KBM-7 (cell line): ENCODE data around the gene RHBDL1.

Experiments
- DNase-seq: peaks from one replicate; pipeline ENCODE4 v3.0.0-alpha.2; 2015
- in situ Hi-C: fragments of 300-500 bp; cut with MboI; formaldehyde crosslinking; loops from 2 replicates; pipeline ENCODE4 v1.14.3; 2020; ENCODE audit warnings: low sequenced_read_pairs, low pct_unique_long_range_greater_than_20kb, mixed read lengths

The RHBDL1 gene

DNA sequence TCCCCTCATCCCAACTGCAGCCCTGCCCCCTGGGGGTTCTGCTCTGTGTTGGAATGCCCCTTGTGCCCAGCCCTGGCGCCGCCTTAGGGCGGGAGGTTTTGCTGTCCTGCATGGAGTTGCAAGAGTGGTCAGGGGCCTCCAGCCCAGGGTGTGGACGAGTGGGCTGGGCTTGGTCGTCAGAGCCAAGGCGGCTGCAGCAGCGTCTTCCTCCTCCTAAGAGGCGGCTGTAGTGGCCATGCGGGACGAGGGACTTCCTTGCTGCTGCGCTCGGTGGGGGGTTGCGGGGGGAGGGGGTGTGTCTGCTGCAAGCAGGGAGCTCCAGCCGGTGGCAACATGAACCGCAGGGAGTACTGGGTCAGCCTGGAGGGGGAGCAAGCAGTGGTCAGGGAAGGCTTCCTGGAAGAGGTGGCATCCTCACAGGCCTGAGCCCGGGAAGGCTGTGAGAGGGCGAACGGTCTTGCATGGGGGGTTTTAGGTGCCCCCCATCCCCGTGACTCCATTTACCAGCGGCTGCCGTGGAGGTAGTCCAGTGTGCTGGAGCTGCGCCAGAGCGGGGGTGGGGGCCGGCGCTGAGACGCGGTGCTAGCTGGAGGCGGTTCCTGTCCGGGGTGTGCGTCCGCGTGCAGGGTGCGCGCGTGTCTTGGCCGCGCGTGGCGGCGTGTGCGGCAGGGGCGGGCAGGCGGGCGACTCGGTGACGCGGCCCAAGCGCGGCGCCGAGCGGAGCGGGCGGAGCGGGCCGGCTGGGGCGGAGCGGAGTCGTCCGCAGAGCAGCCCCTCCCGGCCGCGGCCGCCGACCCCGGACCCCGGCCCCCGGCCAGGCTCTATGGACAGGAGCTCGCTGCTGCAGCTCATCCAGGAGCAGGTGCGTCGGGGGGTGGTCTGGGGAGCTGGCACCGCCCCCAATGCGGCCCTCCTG, at the start of gene RHBDL1:
TSS of gene RHBDL1 (plus strand) at position 704 of the 916 bp plus-strand sequence. CDS start at position 824, 120 bp downstream.
- in situ Hi-C loops, result no loop called here
- no peak for DNase-seq

DNA sequence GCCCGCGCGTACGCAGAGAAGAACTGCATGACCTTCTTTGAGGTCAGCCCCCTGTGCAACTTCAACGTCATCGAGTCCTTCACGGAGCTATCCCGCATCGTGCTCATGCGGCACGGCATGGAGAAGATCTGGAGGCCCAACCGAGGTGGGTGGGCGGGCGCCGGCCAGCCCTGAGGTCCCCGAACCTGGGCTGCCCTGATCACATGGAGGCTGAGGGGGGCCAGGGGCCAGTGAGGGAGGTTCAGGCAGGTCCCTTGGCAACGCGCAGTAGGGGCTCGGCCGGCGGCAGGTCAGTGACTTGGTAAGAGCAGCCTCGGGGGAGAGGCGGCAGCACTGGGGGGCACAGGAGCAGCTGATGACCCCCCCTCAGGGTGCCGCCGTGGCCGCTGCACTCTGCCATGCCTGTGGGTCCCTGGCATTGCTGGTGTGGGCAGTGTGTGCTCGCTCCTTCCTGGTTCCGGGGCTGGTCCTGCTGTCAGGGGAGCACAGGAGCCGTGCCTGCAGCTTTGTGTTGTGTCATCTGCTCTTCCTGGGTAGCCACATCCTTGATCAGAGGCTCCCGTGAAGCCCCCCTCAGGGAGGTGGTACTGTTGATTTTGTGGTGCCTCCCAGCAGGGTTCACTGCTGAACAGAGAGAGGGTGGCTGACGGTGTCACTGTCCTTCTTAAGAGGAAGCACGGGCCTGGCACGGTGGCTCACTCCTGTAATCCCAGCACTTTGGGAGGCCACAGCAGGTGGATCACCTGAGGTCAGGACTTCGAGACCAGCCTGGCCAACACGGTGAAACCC, 49.3 kb upstream of the RHBDL1 start:
- in situ Hi-C loops, result no loop called here
- DNase-seq, result no peak

DNA sequence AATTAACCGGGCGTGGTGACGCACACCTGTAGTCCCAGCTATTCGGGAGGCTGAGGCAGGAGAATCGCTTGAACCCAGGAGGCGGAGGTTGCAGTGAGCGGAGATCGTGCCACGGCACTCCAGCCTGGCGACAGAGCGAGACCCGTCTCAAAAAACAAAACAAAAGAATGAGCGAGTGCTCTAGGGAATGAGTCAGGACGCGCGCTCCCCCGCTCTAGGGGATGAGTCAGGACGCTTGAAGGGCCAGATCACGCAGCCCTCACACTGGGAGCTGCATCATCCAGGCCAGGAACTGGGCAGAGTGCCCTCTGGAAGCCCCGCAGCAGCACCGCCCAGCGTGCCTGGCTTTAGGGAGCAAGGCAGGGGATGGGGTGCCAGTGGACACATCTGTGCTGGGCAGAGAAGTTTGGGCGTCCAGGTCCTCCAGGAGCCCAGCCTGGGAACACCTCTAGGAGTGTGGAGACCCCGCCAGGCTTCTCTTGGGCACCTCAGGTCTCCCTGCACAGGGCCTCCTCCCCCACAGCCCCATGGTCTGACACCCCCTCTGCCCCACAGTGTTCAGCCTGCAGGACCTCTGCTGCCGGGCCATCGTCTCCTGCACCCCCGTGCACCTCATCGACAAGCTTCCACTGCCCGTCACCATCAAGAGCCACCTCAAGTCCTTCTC, 48.6 kb upstream of the RHBDL1 start:
- in situ Hi-C loops, result no loop called here
- no peak for DNase-seq

DNA sequence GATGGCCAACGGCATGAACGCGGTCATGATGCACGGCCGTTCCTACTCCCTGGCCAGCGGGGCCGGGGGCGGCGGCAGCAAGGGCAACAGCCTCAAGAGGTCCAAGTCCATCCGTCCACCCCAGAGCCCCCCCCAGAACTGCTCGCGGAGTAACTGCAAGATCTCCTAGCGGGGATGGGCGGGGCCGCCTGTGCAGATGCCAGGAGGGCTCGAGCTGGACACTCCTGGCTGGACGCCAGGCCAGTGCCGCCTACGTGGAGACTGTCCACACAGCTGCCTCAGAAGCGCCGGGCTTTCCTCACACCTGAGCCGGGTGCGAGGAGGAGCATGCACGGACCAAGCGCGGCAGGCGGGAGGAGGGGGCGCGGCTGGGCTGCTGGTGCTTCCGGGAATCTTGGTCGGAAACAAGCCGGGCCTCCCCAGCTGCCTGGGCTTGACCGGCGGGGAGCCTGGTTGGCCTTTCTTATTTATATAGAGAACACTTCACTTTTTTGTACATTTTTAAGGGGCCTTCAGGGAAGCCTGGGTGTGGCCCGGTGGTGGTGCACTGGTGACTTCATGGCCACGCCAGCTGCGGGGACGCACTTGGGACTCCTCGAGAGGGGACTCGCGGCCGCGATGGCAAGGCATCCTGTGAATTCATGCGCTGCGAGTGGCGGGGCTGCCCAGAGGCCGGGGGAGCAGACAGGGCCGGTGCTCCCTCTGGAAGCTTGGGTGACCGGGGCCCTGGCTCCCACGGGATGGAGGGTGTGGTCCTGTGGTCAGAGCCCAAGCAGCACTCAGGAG, 47.8 kb upstream of the RHBDL1 start:
- no peak for DNase-seq
- in situ Hi-C loops, result no loop called here

DNA sequence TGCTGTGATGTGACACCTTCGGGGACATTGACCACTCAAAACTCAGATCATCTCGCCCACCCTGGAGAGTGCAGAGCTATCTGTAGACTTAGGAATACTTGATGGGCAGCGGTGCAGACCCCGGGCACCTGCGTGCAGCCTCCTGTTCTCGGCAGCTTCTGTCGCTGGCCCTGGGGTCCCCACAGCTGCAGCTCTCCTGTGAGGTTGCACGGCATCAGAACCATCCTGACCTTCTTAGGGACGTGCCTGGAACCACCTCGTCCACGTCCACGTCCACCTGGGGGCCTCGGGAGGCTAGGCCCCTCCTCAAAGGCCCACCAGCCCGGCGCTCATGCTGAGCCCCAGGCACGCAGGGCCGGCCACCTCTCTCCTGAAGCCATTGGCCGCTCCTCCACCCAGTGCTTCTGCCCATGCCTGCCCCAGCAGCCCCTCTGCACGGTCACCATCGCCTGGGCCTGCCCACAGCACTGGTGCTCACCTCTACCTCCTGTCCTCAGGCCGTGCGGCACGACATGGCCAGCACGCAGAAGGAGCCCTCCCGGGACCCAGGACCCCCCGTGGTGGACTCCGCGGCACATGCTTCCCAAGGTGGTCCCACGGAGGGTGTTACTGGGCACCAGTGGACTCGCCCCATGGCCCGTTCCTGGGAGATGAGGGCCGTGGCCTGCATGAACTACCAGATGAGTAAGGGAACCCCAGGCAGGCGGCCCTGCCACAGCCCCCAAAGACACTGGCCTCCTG, 47.0 kb upstream of the RHBDL1 start:
- in situ Hi-C loops, result no loop called here
- no peak for DNase-seq

DNA sequence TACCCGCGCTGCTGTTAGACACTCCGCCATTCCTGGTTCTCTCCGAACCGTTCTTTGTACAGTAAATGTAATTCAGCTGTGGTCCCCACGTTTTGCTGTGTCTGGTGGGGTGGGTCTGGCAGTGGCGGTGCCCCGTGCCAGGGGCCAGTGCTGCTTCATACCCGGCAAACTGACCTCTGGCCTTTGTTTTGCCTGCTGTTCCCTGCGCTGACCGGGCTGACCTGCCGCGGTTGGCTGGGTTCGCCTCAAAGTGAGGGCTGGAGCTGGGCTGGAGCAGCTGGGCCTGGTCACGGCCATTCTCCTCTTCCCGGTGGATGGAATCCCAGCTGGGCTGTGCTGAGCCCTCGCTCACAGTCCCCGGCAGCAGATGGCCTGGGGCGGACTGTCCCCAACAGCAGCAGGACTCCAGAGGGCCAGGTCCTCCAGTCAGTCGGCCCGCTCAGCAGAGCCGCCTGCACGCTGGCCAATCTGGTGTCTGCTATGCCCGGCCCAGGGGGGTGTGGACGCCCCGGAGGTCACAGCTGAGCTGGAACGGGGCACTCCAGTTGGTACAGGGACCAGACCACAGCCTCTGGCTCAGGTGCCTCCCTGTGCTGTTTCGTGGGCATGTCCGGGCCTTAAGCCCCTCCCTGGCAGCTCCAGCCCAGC, 46.2 kb upstream of the RHBDL1 start:
- in situ Hi-C loops, result no loop called here
- DNase-seq, result no peak

DNA sequence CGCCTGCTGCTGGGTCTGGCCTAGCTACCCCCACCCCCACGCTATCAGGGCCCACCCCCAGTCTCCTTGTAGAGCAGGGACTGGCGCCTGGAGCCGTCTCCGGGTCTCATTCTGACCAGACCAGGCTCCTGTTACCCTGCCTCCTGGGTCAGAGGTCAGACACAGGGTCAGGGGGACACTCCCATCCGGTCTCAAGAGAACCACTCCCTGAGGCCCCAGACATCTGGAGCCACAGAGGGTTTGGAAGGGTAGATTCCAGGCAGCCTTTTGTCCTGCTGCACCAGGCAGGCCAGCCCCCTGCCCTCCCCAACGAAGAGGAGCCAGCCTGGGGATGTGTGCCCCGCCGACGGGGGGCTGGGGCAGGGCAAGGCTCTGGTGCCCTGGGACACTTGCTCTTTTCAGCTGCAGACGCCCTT, 45.6 kb upstream of the RHBDL1 start:
- no peak for DNase-seq
- in situ Hi-C loops, result no loop called here

DNA sequence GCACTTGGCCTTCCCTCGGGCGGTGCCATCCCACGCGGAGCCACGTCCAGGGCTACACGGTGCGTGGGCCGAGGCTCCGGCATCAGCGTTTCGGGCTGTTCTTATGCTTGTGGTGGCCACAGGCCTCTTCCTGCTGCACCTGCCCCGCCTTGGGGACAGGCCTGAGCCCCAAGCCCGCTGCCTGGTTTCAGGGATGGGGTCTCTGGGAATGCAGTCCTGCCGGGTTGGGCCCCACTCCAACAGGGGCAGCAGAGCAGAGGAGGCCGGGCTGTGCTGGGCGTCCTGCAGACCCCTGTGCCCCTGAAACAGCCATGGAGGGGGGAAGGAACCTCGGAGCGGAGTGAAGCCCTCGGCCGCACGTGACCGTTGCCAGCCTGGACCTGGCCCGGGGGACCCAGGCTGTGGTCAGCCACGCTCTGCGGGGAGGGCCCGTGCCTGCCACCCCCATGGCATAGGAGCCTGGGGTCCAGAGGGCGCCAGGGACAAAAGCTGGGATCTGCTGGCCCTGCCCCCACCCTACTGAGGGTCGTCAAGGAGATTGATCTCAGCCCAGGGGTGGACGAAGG, 45.1 kb upstream of the RHBDL1 start:
- no peak for DNase-seq
- in situ Hi-C loops, result no loop called here

DNA sequence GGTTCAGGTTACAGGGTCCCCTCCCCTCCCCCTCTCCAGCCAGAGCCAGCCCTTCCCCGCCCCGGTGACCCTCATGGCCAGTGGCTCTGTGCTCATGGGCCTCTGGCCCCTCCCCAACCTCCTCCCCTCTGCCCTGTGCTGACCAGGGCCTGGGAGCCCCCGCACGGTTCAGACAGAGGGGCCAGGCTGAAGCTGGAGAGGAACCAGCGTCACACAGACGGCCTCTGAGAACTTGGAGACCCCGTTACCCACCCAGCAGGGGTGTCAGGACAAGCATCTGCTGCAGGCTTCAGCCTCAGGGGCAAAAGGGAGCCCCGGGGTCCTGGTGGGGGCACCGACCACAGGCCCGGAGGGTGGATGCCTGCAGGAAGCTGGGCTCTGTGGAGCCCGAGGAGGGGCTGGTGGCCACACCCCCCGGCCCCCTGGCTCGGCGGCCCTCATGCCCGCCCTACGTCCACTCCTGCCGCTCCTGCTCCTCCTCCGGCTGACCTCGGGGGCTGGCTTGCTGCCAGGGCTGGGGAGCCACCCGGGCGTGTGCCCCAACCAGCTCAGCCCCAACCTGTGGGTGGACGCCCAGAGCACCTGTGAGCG, 44.6 kb upstream of the RHBDL1 start, which contains the start of gene WFIKKN1:
TSS of gene WFIKKN1 (plus strand) at position 171 of the 591 bp plus-strand sequence. CDS start at position 440, 269 bp downstream.
- no peak for DNase-seq
- in situ Hi-C loops, result no loop called here

DNA sequence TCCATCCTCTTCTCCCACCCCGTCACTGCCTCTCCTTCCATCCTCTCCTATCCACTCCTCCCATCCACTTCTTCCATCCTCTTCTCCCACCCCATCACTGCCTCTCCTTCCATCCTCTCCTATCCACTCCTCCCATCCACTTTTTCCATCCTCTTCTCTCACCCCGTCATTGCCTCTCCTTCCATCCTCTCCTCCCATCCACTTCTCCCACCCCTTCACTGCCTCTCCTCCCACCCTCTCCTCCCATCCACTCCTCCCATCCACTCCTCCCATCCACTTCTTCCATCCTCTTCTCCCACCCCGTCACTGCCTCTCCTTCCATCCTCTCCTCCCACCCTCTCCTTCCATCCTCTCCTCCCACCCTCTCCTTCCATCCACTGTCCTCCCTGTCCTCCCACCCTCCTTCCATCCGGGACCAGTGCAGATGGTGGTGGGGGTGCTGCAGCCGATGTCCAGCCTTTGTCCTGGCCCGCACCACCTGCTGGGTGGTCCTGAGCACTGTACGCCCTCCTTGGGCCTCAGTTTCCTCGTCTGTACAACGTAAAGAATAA, 43.6 kb upstream of the RHBDL1 start:
- in situ Hi-C loops, result no loop called here
- DNase-seq, result no peak

DNA sequence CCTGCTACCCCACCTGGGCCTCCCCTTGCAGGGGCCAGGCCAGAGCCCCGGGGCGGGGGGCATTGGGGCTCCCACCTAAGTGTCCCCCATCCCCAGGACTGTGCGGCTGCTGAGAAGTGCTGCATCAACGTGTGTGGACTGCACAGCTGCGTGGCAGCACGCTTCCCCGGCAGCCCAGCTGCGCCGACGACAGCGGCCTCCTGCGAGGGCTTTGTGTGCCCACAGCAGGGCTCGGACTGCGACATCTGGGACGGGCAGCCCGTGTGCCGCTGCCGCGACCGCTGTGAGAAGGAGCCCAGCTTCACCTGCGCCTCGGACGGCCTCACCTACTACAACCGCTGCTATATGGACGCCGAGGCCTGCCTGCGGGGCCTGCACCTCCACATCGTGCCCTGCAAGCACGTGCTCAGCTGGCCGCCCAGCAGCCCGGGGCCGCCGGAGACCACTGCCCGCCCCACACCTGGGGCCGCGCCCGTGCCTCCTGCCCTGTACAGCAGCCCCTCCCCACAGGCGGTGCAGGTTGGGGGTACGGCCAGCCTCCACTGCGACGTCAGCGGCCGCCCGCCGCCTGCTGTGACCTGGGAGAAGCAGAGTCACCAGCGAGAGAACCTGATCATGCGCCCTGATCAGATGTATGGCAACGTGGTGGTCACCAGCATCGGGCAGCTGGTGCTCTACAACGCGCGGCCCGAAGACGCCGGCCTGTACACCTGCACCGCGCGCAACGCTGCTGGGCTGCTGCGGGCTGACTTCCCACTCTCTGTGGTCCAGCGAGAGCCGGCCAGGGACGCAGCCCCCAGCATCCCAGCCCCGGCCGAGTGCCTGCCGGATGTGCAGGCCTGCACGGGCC, 42.8 kb upstream of the RHBDL1 start:
- in situ Hi-C loops, result no loop called here
- no peak for DNase-seq

DNA sequence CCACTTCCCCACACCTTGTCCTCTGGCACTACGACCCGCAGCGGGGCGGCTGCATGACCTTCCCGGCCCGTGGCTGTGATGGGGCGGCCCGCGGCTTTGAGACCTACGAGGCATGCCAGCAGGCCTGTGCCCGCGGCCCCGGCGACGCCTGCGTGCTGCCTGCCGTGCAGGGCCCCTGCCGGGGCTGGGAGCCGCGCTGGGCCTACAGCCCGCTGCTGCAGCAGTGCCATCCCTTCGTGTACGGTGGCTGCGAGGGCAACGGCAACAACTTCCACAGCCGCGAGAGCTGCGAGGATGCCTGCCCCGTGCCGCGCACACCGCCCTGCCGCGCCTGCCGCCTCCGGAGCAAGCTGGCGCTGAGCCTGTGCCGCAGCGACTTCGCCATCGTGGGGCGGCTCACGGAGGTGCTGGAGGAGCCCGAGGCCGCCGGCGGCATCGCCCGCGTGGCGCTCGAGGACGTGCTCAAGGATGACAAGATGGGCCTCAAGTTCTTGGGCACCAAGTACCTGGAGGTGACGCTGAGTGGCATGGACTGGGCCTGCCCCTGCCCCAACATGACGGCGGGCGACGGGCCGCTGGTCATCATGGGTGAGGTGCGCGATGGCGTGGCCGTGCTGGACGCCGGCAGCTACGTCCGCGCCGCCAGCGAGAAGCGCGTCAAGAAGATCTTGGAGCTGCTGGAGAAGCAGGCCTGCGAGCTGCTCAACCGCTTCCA, 42.0 kb upstream of the RHBDL1 start:
- no peak for DNase-seq
- in situ Hi-C loops, result no loop called here

DNA sequence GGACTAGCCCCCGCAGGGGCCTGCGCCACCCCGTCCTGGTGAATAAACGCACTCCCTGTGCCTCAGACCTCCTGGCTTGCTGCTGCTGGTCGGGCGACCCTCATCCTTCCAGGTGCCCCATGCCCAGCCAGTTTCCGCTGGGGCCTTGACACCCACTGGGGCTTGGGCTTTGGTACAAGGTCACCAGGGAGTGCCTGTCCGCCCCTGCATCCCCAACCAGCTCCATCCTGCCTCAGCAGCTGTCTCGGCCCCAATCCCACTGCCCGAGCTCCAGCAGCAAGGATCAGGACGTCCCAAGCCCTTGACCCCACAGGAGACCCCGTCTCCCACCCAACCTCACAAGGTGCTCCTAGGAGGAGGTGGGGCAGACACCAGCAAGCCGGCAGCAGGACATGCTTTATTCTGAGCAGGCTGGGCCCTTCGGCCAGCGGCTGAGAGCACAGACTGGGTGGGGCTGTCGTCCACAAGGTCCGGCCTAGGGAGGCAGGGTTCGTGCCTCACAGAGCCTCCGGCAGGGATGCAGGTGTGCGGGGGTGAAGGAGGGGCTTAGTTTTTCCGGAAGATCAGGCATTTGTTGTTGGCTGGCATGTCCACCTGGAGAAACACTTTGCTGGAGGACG, 41.3 kb upstream of the RHBDL1 start:
- no peak for DNase-seq
- in situ Hi-C loops, result no loop called here

DNA sequence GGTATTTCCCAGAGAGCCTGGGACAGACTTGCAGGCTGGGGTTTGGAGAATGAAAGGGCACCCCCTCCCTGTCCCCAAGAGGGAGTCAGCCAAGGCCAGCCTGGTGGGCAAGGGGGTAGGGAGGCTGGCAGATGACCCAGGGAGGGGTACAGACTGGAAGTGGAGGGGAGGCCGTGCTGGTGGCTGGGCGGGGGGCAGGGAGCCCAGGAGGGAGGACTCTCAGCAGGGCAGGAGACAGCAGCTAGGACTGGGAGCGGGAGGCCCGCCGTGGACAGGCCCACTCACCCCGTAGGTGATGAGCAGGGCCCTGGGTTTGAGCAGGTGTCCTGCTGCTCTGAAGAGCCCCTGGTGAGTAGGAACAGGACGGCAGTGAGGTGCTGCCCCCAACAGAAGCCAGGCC, 40.5 kb upstream of the RHBDL1 start:
- no peak for DNase-seq
- in situ Hi-C loops, result no loop called here

DNA sequence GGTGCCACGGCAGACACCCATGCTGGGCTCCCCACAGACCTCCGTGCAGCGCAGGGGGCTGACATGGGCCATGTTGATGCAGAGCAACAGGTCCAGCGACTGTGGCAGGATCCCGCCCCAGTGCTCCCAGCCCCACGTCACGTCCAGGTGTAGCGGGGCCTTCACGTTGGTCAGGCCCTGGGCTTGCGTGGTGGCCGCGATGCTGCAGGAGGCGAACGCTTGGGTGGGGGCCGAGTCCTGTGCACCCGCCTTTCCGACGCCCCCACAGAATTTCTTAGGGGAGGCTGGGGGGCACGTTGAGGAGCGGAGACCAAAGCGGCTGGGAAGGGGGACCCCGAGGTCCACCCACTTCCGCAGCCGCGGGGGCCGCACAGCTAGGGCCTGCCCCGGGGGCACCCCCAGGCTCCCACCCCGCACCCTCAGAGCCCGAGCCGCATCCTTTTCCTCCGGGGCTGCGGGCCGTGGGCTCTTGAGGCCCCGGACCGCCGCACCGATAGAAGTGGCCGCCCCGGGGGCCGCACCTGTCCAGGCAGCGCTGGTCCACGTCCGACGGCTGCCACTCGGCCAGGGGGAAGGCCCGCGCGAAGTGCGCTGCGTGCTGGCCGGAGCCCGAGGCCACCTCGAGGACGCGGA, 39.8 kb upstream of the RHBDL1 start:
- no peak for DNase-seq
- in situ Hi-C loops, result no loop called here
